PC-3 (cell line): ENCODE measurements around the gene HAPLN2. TPM values are rescaled to one million over a fixed set of nuclear protein-coding genes. Genes with fewer than 3 reads are reported as not detected.

Experiments
- ATAC-seq: fragments of 200-7000 bp; cut with Tn5 transposase; 2 replicates; pipeline ENCODE4 v1.9.1; 2020; ENCODE audit warnings: mild to moderate bottlenecking, moderate library complexity
- BruUV-seq: library from RNA; stranded (reverse); fragments of 400-500 nt; replicated peaks from 2 replicates; lab custom pipeline; 2021; lab: Mats Ljungman, UMichigan
- CTCF ChIA-PET: fragments of 300-600 bp; sonication (Branson Sonifier 250); formaldehyde crosslinking; loops from one replicate; lab custom pipeline; 2022; ENCODE audit warnings: antibody characterized with exemption; lab: Charles Lee
- POLR2A ChIA-PET: fragments of 300-600 bp; sonication (Branson Sonifier 250); formaldehyde crosslinking; loops from one replicate; lab custom pipeline; 2022; ENCODE audit warnings: antibody characterized with exemption; ENCODE audit not compliant: unreplicated experiment; lab: Charles Lee
- DNase-seq: peaks from one replicate; pipeline ENCODE4 v3.0.0-alpha.2; 2015
- H2AFZ ChIP-seq: fragments of 300-600 bp; sonication (generic); 2 replicates; pipeline ENCODE4 v1.6.0; 2016; ENCODE audit warnings: antibody characterized with exemption, low read length
- H3F3A ChIP-seq: fragments of 300-600 bp; sonication (generic); one replicate; pipeline ENCODE4 v1.6.0; 2017; ENCODE audit warnings: antibody characterized with exemption, low read length, control low read depth, mild to moderate bottlenecking; ENCODE audit not compliant: unreplicated experiment
- H3K27ac ChIP-seq: fragments of 300-600 bp; sonication (generic); 2 replicates; pipeline ENCODE4 v1.5.1; 2016; ENCODE audit warnings: mild to moderate bottlenecking, low read length
- H3K27me3 ChIP-seq: fragments of 300-600 bp; sonication (generic); 2 replicates; pipeline ENCODE4 v1.6.1; 2016; ENCODE audit warnings: low read length, mixed read lengths
- H3K36me3 ChIP-seq: fragments of 300-600 bp; sonication (generic); 2 replicates; pipeline ENCODE4 v1.6.1; 2016; ENCODE audit warnings: low read depth, mixed run types, low read length, mixed read lengths
- H3K4me1 ChIP-seq: fragments of 300-600 bp; sonication (generic); 2 replicates; pipeline ENCODE4 v1.5.1; 2016; ENCODE audit warnings: low read length; ENCODE audit not compliant: insufficient read depth
- H3K4me2 ChIP-seq: fragments of 300-600 bp; sonication (generic); 2 replicates; pipeline ENCODE4 v1.6.0; 2016; ENCODE audit warnings: low read length
- H3K4me3 ChIP-seq: fragments of 300-600 bp; sonication (generic); 2 replicates; pipeline ENCODE4 v1.5.1; 2016; ENCODE audit warnings: mild to moderate bottlenecking, low read length, mixed read lengths
- H3K79me2 ChIP-seq: fragments of 300-600 bp; sonication (generic); 2 replicates; pipeline ENCODE4 v1.6.1; 2017; ENCODE audit warnings: low read length, mixed read lengths
- H3K9ac ChIP-seq: fragments of 300-600 bp; sonication (generic); 2 replicates; pipeline ENCODE4 v1.6.0; 2016; ENCODE audit warnings: mild to moderate bottlenecking, low read length
- H3K9me2 ChIP-seq: fragments of 300-600 bp; sonication (generic); replicated peaks from 2 replicates; pipeline ENCODE4 v1.6.1; 2016; ENCODE audit warnings: mixed run types, low read length, mixed read lengths
- H3K9me3 ChIP-seq: fragments of 300-600 bp; sonication (generic); 2 replicates; pipeline ENCODE4 v1.6.1; 2016; ENCODE audit warnings: low read length, mixed read lengths
- H4K20me1 ChIP-seq: fragments of 300-600 bp; sonication (generic); 2 replicates; pipeline ENCODE4 v1.6.1; 2016; ENCODE audit warnings: low read length, mixed read lengths
- CTCF ChIP-seq: fragments of 300-600 bp; sonication (generic); conservative IDR thresholded peaks from 2 replicates; pipeline ENCODE4 v1.5.1; 2017; ENCODE audit warnings: antibody characterized with exemption, low read depth, mild to moderate bottlenecking, low read length
- EZH2 ChIP-seq: fragments of 300-600 bp; sonication (generic); IDR thresholded peaks from one replicate; pipeline ENCODE4 v1.6.1; 2017; ENCODE audit warnings: antibody characterized with exemption, mild to moderate bottlenecking, low read length; ENCODE audit not compliant: unreplicated experiment
- EZH2phosphoT487 ChIP-seq: fragments of 300-600 bp; sonication (generic); IDR thresholded peaks from 2 replicates; pipeline ENCODE4 v1.6.1; 2018; ENCODE audit warnings: mild to moderate bottlenecking, antibody characterized with exemption, low read length, borderline replicate concordance
- intact Hi-C: fragments of 100-400 bp; cut with micrococcal nuclease; formaldehyde crosslinking; loops from 2 replicates; pipeline ENCODE4 v1.9.0; 2023
- total RNA-seq: library from RNA; depleted of rRNA; stranded (reverse); fragments of >200 nt; gene quantifications from 2 replicates; pipeline ENCODE4 v1.2.3, GENCODE V29; 2014

The HAPLN2 gene
- total RNA-seq, 1 experiment from 2014 or later: 1.1 TPM

- DNase-seq: peak; percentile 94
- intact Hi-C loops: loop anchor here (1.0 to 2.0 kb wide), 3 partner anchors 67 to 116 kb away; partner anchors contain the start of gene MEF2D
- POLR2A ChIA-PET: interaction anchor here (0.6 to 1.1 kb wide), 2 partner anchors 67 to 116 kb away, joined by 4 to 7 read pairs; no protein-coding TSS in a partner anchor
- no TSS peak for BruUV-seq
- Histone ChIP-seq H3K36me3 (peaks cover 22% of the 10 kb centered on the region; the same call in 1 of the 2 replicates), H3K9me2 (no peaks in the 10 kb centered on the region), H3F3A (no peaks in the 10 kb centered on the region), H3K4me3 (peak within 1 kb of the TSS; percentile 99), H3K4me2 (peak within 1 kb of the TSS; percentile 96), H3K9me3 (no peaks in the 10 kb centered on the region), H2AFZ (peak within 1 kb of the TSS; percentile 86), H3K9ac (peak within 1 kb of the TSS; percentile 78), H3K79me2 (peaks cover 27% of the 10 kb centered on the region), H3K4me1 (peaks cover 19% of the 10 kb centered on the region), H4K20me1 (no peaks in the 10 kb centered on the region), H3K27me3 (no peaks in the 10 kb centered on the region), H3K27ac (peak within 1 kb of the TSS; percentile 62)
- peak; percentile 86 for ATAC-seq
- TF ChIP-seq EZH2phosphoT487 (no peak), EZH2 (no peak), CTCF (no peak)
- CTCF ChIA-PET: no interaction called here
Measured at GRCh38 chr1:156571919-156572662, 47.1 kb upstream of the HAPLN2 start, which contains the start of gene IQGAP3. IQGAP3 (minus strand) TSS chr1:156572565; CDS start chr1:156572529, 36 bp downstream.

GRCh38 chr1:156572663-156573018, 46.6 kb upstream of the HAPLN2 start:
- H4K20me1 ChIP-seq: no peaks in the 10 kb centered on the region
- peaks cover 18% of the 10 kb centered on the region; the same call in 1 of the 2 replicates for H3K36me3 ChIP-seq
- POLR2A ChIA-PET: no interaction called here
- peak overlapping the region; percentile 99 for H3K4me3 ChIP-seq
- TF ChIP-seq CTCF: no peak
- TF ChIP-seq EZH2: no peak
- TF ChIP-seq EZH2phosphoT487: no peak
- CTCF ChIA-PET: no interaction called here
- H3K9me2 ChIP-seq: no peaks in the 10 kb centered on the region
- BruUV-seq: no TSS peak
- H2AFZ ChIP-seq: peak overlapping the region; percentile 86
- H3K4me1 ChIP-seq: peaks cover 19% of the 10 kb centered on the region
- no peak overlapping the region for H3K27ac ChIP-seq
- H3K9ac ChIP-seq: peak overlapping the region; percentile 78; the same call in 1 of the 2 replicates
- peaks cover 27% of the 10 kb centered on the region for H3K79me2 ChIP-seq
- H3K27me3 ChIP-seq: no peaks in the 10 kb centered on the region
- ATAC-seq (no peak), DNase-seq (no peak)
- H3K9me3 ChIP-seq: no peaks in the 10 kb centered on the region
- peak overlapping the region; percentile 96 for H3K4me2 ChIP-seq
- intact Hi-C loops: no loop called here
- H3F3A ChIP-seq: no peaks in the 10 kb centered on the region
